ENCODE data around the gene PIGR. TPM values are rescaled to one million over a fixed set of nuclear protein-coding genes. Genes with fewer than 3 reads are reported as not detected.

PIGR gene
- total RNA-seq, 2 donors from 2014 or later, result 7,504 to 12,164 TPM

DNA sequence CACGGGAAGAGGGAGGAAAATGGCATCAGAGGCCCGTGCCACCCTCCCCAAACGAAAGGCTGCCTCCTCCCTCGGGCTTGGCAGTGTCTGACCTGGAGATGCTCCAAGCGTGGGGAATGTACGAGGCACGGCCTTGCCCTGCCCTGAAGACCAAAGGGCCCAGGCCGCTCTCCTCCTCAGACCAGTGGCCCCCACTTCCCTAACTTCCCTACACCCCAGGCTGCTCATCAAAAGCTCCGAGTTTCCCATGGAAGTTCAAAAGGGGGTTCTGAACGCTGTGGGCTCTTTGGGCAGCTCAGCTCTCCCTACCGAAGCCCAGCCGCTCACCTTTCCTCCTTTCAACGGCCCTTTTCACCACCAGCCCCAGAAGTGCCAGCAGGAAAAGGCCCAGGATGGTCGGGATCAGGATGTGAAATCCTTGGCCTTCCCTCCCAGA is 36.4 kb downstream of the PIGR start:
- Histone ChIP-seq H3K4me3 (peak overlapping the region; percentile 41), H3K4me1 (peaks cover 11% of the 10 kb centered on the region), H3K27ac (no peak overlapping the region), H3K27me3 (no peaks in the 10 kb centered on the region), H3K9me3 (no peaks in the 10 kb centered on the region), H3K9ac (ENCODE audit: low read depth in 2 of 2, low read length in 2 of 2) (no peak overlapping the region), H3K36me3 (no peaks in the 10 kb centered on the region)
- intact Hi-C loops (cut with DNase I), result loop anchor here (5.0 to 10.0 kb wide), 4 partner anchors 48 to 415 kb away; partner anchors contain the start of gene DYRK3
- DNase-seq, result no peak
- TF ChIP-seq, protein P1, sequence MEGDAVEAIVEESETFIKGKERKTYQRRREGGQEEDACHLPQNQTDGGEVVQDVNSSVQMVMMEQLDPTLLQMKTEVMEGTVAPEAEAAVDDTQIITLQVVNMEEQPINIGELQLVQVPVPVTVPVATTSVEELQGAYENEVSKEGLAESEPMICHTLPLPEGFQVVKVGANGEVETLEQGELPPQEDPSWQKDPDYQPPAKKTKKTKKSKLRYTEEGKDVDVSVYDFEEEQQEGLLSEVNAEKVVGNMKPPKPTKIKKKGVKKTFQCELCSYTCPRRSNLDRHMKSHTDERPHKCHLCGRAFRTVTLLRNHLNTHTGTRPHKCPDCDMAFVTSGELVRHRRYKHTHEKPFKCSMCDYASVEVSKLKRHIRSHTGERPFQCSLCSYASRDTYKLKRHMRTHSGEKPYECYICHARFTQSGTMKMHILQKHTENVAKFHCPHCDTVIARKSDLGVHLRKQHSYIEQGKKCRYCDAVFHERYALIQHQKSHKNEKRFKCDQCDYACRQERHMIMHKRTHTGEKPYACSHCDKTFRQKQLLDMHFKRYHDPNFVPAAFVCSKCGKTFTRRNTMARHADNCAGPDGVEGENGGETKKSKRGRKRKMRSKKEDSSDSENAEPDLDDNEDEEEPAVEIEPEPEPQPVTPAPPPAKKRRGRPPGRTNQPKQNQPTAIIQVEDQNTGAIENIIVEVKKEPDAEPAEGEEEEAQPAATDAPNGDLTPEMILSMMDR (IDR thresholded peaks at IDR 0.05), result no peak

DNA sequence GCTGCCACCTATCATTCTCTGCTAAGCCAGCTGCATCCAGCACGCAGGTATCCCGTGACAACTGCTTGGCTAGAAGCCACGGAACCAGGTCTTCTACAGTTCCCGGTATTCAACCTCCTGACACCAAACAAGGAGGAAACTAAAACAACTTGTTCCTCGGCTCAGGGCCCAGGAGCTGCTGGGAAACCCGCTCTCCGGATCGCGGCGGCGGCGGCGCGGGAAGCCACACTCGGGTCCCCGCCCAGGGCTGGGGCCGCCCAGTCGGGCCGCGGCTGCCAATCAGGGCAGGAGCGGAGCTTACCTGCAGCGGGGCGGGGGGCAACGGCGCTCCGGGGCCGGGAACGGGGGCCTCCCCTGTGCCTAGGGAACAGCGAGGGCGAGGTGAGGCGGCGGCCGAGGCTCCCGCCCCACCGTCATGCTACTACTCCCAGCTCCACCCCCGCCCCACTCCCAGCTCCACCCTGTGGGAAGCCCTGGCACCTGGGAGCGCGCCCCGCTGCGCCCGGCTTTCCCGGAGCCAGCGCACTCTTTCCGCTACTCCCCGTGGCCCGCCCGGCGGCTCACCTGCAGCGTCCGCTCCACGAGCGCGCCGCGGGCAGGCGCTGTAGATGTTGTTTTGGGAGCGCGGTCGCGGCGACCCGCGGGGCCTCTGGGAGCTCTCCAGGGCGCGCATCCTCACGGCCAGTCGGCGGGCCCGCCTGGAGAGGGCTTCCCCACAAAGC is 36.9 kb downstream of the PIGR start:
- Histone ChIP-seq H3K27me3 (no peaks in the 10 kb centered on the region), H3K4me1 (peaks cover 11% of the 10 kb centered on the region), H3K36me3 (no peaks in the 10 kb centered on the region), H3K9me3 (no peaks in the 10 kb centered on the region), H3K4me3 (peak overlapping the region; percentile 41), H3K9ac (ENCODE audit: low read depth in 2 of 2, low read length in 2 of 2) (peak overlapping the region in 1 of 2 donors; percentile 52), H3K27ac (peak overlapping the region; percentile 29)
- intact Hi-C loops (cut with DNase I), result loop anchor here (5.0 kb wide), 1 partner anchor 47 kb away; no protein-coding TSS in a partner anchor
- TF ChIP-seq, protein P1 (IDR thresholded peaks at IDR 0.05), result no peak
- DNase-seq, result peak; percentile 84

DNA sequence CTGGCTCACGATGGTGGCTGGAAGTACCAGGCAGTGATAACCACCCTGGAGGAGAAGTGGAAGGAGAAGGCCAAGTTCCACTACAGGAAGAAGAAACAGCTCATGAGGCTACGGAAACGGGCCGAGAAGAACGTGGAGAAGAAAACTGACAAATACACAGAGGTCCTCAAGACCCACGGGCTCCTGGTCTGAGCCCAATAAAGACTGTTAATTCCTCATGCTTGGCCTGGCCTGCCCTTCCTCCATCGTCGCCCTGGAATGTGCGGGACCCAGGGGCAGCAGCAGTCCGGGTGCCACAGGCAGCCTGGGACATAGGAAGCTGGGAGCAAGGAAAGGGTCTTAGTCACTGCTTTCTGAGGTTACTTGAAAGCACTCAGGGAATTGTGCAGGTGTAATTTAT is 38.2 kb downstream of the PIGR start:
- no peak for DNase-seq
- Histone ChIP-seq H3K27me3 (no peaks in the 10 kb centered on the region), H3K36me3 (no peaks in the 10 kb centered on the region), H3K9me3 (no peaks in the 10 kb centered on the region), H3K4me3 (no peak overlapping the region), H3K4me1 (peaks cover 11% of the 10 kb centered on the region), H3K27ac (no peak overlapping the region), H3K9ac (ENCODE audit: low read depth in 2 of 2, low read length in 2 of 2) (no peak overlapping the region)
- TF ChIP-seq, protein P1 (IDR thresholded peaks at IDR 0.05), result no peak
- intact Hi-C loops (cut with DNase I), result loop anchor here (5.0 kb wide), 1 partner anchor 46 kb away; no protein-coding TSS in a partner anchor

DNA sequence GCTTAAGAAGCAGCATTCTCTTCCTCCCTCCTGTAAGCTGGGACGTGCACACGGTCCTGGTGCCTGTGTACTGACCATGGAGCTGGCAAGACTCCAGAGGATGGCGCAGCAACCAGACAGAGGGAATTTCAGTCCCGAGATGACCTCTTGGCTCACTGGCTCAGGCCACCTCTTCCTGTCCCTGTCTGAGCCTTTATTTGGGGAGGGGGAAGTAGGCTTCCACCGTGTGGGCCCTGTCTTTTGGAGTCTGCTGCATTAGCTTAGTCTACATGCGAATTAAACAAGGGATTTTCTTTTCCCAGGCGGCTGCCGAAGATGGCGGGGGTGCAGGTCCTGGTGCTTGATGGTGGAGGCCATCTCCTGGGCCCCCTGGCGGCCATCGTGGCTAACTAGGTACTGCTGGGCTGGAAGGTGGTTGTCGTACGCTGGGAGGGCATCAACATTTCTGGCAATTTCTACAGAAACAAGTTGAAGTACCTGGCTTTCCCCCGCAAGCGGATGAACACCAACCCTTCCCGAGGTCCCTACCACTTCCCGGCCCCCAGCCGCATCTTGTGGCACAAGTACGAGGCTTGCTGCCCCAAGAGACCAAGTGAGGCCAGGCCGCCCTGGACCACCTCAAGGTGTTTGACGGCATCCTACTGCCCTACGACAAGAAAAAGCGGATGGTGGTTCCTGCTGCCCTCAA is 38.8 kb downstream of the PIGR start:
- TF ChIP-seq, protein P1 (IDR thresholded peaks at IDR 0.05), result no peak
- Histone ChIP-seq H3K9me3 (no peaks in the 10 kb centered on the region), H3K36me3 (no peaks in the 10 kb centered on the region), H3K27ac (no peak overlapping the region), H3K4me1 (peaks cover 11% of the 10 kb centered on the region), H3K9ac (ENCODE audit: low read depth in 2 of 2, low read length in 2 of 2) (no peak overlapping the region), H3K27me3 (no peaks in the 10 kb centered on the region), H3K4me3 (no peak overlapping the region)
- intact Hi-C loops (cut with DNase I), result loop anchor here (5.0 kb wide), 1 partner anchor 45 kb away; no protein-coding TSS in a partner anchor
- no peak for DNase-seq

DNA sequence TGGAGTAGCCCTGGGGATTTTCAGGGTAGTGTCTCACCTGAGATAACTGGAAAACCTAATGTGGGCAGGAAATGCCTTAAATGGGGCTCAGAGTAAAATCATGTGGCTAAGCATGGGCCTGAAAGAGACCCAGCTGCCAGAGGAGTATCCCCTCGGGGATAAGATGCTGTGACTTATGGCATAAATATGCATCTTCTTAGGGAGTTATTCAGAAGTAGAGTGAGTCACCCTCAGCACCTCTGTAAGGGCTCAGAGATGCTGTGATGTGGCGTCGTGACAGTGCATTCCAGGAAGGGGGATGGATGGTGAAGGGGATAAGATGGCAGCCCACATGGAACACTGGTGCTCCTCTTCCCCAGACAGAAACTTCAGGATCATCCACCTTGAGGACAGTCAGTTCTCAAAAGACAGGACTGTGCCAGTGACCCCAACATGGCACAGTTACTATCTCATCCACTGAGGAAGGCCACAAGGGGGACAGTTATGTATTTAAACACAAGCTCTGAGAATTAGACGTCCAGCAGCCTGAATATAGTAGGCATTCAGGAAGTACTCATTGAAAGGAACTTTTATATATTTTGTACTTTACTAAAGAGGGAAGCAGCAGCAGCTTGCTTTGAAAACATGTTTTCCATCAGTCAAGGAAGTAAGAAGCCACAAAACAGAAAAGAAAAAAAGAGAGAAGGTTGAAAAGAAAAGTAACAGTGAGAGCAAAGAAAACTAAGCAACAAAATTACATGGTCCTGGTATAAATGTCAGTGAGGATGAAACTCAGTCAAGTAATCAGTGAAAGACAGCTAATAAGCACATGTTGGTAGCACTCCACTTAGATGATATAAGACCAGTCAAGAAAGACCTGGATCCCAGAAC is 40.7 kb downstream of the PIGR start:
- Histone ChIP-seq H3K9ac (ENCODE audit: low read depth in 2 of 2, low read length in 2 of 2) (no peak overlapping the region), H3K36me3 (no peaks in the 10 kb centered on the region), H3K4me3 (no peak overlapping the region), H3K27me3 (no peaks in the 10 kb centered on the region), H3K9me3 (no peaks in the 10 kb centered on the region), H3K27ac (no peak overlapping the region), H3K4me1 (peaks cover 11% of the 10 kb centered on the region)
- intact Hi-C loops (cut with DNase I), result loop anchor here (5.0 kb wide), 1 partner anchor 43 kb away; no protein-coding TSS in a partner anchor
- DNase-seq, result no peak
- TF ChIP-seq, protein P1 (IDR thresholded peaks at IDR 0.05), result no peak
